ENCODE results near the gene DENND10.
A peak's percentile ranks its signal among the peaks of the same experiment; 100 is the strongest.

GRCh38 chr10:119139464-119140067 is 35.7 kb downstream of the DENND10 start:
- no peak for TF ChIP-seq POLR2A (IDR thresholded peaks at IDR 0.05)
- peak in 10 of 12 donors; percentile 11 to 47 (median 34) for TF ChIP-seq CTCF (IDR thresholded peaks at IDR 0.05)

Measured in heart left ventricle (tissue), 13 donors.